Activated naive CD4-positive, alpha-beta T cell treated with anti-CD3 and anti-CD28 coated beads for 36 hours (primary cell): ENCODE results near the gene CHCHD5. TPM values are rescaled to one million over a fixed set of nuclear protein-coding genes. Genes with fewer than 3 reads are reported as not detected.
"Not testable (repeated sequence)": the region's sequence is repeated elsewhere in the genome, so short reads cannot be mapped to it uniquely, and the experiment has no call there.

Experiments used
- CTCF ChIA-PET: fragments of 350-600 bp; sonication (Branson Sonifier 250); formaldehyde crosslinking; loops from one replicate; lab custom pipeline; 2021; ENCODE audit warnings: antibody characterized with exemption; lab: Charles Lee
- DNase-seq: peaks from one replicate; pipeline ENCODE4 v3.0.0-alpha.2; 2020
- H3K27ac Mint-ChIP-seq: one replicate; pipeline ENCODE4 v1.8.0; 2021; ENCODE audit warnings: mild to moderate bottlenecking, mixed read lengths
- H3K27me3 Mint-ChIP-seq: one replicate; pipeline ENCODE4 v1.8.0; 2021; ENCODE audit warnings: low read depth, mixed read lengths
- H3K36me3 Mint-ChIP-seq: one replicate; pipeline ENCODE4 v1.8.0; 2021; ENCODE audit warnings: low read depth, mixed read lengths
- H3K4me1 Mint-ChIP-seq: one replicate; pipeline ENCODE4 v1.8.0; 2021; ENCODE audit warnings: low read depth, mixed read lengths
- H3K4me3 Mint-ChIP-seq: one replicate; pipeline ENCODE4 v1.8.0; 2021; ENCODE audit warnings: mild to moderate bottlenecking, moderate library complexity, mixed read lengths
- H3K9me3 Mint-ChIP-seq: one replicate; pipeline ENCODE4 v1.8.0; 2021; ENCODE audit warnings: mixed read lengths
- intact Hi-C: fragments of 100-400 bp; cut with micrococcal nuclease; formaldehyde crosslinking; loops from one replicate; pipeline ENCODE4 v1.15.1; 2023
- total RNA-seq, 2 experiments: library from RNA; stranded (reverse); gene quantifications; one replicate each; pipeline ENCODE4 v1.2.3, GENCODE V29; 2021

The CHCHD5 gene
- total RNA-seq, 2 experiments from 2014 or later, result 40.3 to 43.5 TPM

- Mint-ChIP-seq H3K27ac (no peak overlapping the region), H3K9me3 (no peaks in the 10 kb centered on the region), H3K4me1 (no peaks in the 10 kb centered on the region), H3K27me3 (no peaks in the 10 kb centered on the region), H3K36me3 (peaks cover 8% of the 10 kb centered on the region), H3K4me3 (no peak overlapping the region)
- no peak for DNase-seq
- CTCF ChIA-PET, result interaction anchor here (1.7 kb wide), 1 partner anchor 131 kb away, joined by 4 read pairs; no protein-coding TSS in a partner anchor
- intact Hi-C loops, result no loop called here
Observed at GRCh38 chr2:112593736-112594135, 9.3 kb downstream of the CHCHD5 start.

DNA sequence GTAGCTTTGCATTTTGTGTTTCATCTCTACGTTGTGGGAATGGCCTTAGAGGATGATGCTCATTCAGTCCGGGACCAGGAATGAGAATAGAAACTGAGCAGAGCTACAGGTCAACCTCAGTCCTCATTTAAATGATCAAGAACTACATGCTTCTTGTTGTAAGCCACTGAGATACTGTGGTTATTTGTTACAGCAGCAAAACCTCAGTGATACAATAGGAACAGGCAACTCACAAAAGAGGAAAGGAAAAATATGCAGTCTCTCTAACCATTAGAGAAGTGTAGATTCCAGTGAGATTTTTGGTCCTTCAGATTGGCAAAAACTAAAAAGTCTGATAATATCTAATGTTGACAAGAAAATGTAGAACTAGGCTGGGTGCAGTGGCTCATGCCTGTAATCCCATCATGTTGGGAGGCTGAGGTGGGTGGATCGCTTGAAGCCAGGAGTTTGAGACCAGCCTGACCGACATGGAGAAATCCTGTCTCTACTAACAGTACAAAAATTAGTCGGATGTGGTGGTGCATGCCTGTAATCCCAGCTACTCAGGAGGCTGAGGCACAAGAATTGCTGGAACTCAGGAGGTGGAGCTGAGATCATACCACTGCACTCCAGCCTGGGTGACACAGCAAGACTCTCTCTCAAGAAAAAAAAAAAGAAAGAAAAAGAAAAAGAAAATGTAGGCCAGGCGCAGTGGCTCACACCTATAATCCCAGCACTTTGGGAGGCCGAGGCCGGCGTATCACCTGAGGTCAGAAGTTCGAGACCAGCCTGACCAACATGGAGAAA is 13.3 kb downstream of the CHCHD5 start:
- Mint-ChIP-seq H3K27me3 (no peaks in the 10 kb centered on the region), H3K4me1 (peaks cover 4% of the 10 kb centered on the region), H3K27ac (no peak overlapping the region), H3K36me3 (peaks cover 5% of the 10 kb centered on the region), H3K4me3 (no peak overlapping the region), H3K9me3 (no peaks in the 10 kb centered on the region)
- CTCF ChIA-PET, result interaction anchor here (0.9 to 3.0 kb wide), 5 partner anchors 13 to 150 kb away, joined by 4 to 27 read pairs (median 6); partner anchors contain the start of gene CHCHD5
- intact Hi-C loops, result no loop called here
- DNase-seq, result no peak

DNA sequence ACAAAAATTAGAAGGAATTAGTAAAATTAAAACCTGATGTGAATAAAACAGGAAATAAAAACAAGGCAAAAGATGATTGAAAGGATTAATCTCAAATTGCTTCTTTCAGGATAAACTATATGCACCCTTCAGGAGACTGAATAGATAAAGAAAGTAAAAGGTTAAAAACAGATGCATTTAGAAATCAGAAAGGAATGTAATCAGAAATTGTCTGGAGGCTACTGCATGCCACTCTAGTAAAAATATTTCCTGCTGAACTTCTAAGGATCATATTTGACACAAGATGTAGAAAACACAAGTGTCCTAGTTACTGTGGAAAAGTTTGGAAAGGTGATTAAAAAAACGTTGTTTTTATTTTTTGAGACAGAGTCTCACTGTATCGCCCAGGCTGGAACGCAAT is 16.2 kb downstream of the CHCHD5 start:
- no peaks in the 10 kb centered on the region for H3K27me3 Mint-ChIP-seq
- CTCF ChIA-PET, result interaction anchor here (0.6 to 8.7 kb wide), 22 partner anchors 16 to 341 kb away, joined by 3 to 146 read pairs (median 6); partner anchors contain the start of gene CHCHD5
- H3K36me3 Mint-ChIP-seq, result no peaks in the 10 kb centered on the region
- no peak for DNase-seq
- peaks cover 4% of the 10 kb centered on the region for H3K4me1 Mint-ChIP-seq
- no peak overlapping the region for H3K4me3 Mint-ChIP-seq
- H3K27ac Mint-ChIP-seq, result no peak overlapping the region
- H3K9me3 Mint-ChIP-seq, result no peaks in the 10 kb centered on the region
- intact Hi-C loops, result loop anchor here (1.0 to 10.0 kb wide), 6 partner anchors 26 to 344 kb away; partner anchors contain the start of gene SLC20A1

GRCh38 chr2:112601754-112602153 is 17.3 kb downstream of the CHCHD5 start:
- Mint-ChIP-seq H3K27ac (no peak overlapping the region), H3K36me3 (no peaks in the 10 kb centered on the region), H3K4me3 (no peak overlapping the region), H3K4me1 (peaks cover 4% of the 10 kb centered on the region), H3K27me3 (no peaks in the 10 kb centered on the region), H3K9me3 (no peaks in the 10 kb centered on the region)
- intact Hi-C loops, result loop anchor here (10.0 kb wide), 1 partner anchor 343 kb away; no protein-coding TSS in a partner anchor
- CTCF ChIA-PET, result interaction anchor here (0.6 to 8.7 kb wide), 8 partner anchors 24 to 136 kb away, joined by 3 to 146 read pairs (median 5); no protein-coding TSS in a partner anchor
- no peak for DNase-seq

GRCh38 chr2:112602917-112603316 is 18.5 kb downstream of the CHCHD5 start:
- intact Hi-C loops, result loop anchor here (10.0 kb wide), 1 partner anchor 342 kb away; no protein-coding TSS in a partner anchor
- H3K36me3 Mint-ChIP-seq, result no peaks in the 10 kb centered on the region
- H3K9me3 Mint-ChIP-seq, result no peaks in the 10 kb centered on the region
- no peak overlapping the region for H3K27ac Mint-ChIP-seq
- DNase-seq, result no peak
- no peak overlapping the region for H3K4me3 Mint-ChIP-seq
- no peaks in the 10 kb centered on the region for H3K27me3 Mint-ChIP-seq
- H3K4me1 Mint-ChIP-seq, result peaks cover 4% of the 10 kb centered on the region
- CTCF ChIA-PET, result interaction anchor here (1.2 to 8.7 kb wide), 3 partner anchors 24 to 339 kb away, joined by 3 to 146 read pairs (median 3); no protein-coding TSS in a partner anchor

DNA sequence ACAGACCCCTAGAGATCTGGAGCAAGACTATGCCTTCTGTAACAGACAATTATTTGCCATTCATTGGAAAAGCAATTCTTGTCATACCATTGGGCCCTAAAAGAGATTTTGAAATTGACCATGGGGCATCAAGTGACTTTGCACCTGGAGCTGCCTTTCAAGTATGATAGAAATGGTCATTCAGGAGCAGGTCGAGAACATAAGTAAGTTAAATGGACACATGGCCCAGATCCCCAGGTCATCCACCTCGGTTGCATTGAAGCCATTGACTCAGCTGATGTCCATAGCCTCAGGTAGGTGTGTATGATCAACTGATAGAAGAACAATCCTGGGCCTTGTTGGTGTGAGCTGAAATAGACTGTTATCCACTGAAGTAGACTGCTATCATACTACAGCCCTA is 19.3 kb downstream of the CHCHD5 start:
- DNase-seq, result no peak
- Mint-ChIP-seq H3K4me1 (peaks cover 4% of the 10 kb centered on the region), H3K9me3 (no peaks in the 10 kb centered on the region), H3K27ac (no peak overlapping the region), H3K27me3 (no peaks in the 10 kb centered on the region), H3K36me3 (no peaks in the 10 kb centered on the region), H3K4me3 (no peak overlapping the region)
- CTCF ChIA-PET, result interaction anchor here (1.2 to 8.7 kb wide), 2 partner anchors 124 to 338 kb away, joined by 3 to 146 read pairs; no protein-coding TSS in a partner anchor
- intact Hi-C loops, result loop anchor here (10.0 kb wide), 1 partner anchor 341 kb away; no protein-coding TSS in a partner anchor

- no peaks in the 10 kb centered on the region for H3K9me3 Mint-ChIP-seq
- CTCF ChIA-PET, result interaction anchor here (0.8 to 8.7 kb wide), 4 partner anchors 21 to 144 kb away, joined by 3 to 146 read pairs (median 4); no protein-coding TSS in a partner anchor
- DNase-seq, result no peak
- intact Hi-C loops, result loop anchor here (10.0 kb wide), 1 partner anchor 340 kb away; no protein-coding TSS in a partner anchor
- H3K36me3 Mint-ChIP-seq, result no peaks in the 10 kb centered on the region
- H3K27me3 Mint-ChIP-seq, result no peaks in the 10 kb centered on the region
- H3K4me3 Mint-ChIP-seq, result no peak overlapping the region
- H3K4me1 Mint-ChIP-seq, result peaks cover 3% of the 10 kb centered on the region
- H3K27ac Mint-ChIP-seq, result no peak overlapping the region
Observed at GRCh38 chr2:112604952-112605351, 20.5 kb downstream of the CHCHD5 start.

GRCh38 chr2:112605926-112606325 is 21.5 kb downstream of the CHCHD5 start:
- intact Hi-C loops, result loop anchor here (10.0 kb wide), 1 partner anchor 339 kb away; no protein-coding TSS in a partner anchor
- CTCF ChIA-PET, result interaction anchor here (1.3 to 8.7 kb wide), 2 partner anchors 85 to 121 kb away, joined by 4 to 146 read pairs; no protein-coding TSS in a partner anchor
- no peak for DNase-seq

GRCh38 chr2:112606547-112606946 is 22.1 kb downstream of the CHCHD5 start:
- intact Hi-C loops, result loop anchor here (10.0 kb wide), 1 partner anchor 338 kb away; no protein-coding TSS in a partner anchor
- H3K36me3 Mint-ChIP-seq, result no peaks in the 10 kb centered on the region
- H3K4me3 Mint-ChIP-seq, result no peak overlapping the region
- no peaks in the 10 kb centered on the region for H3K9me3 Mint-ChIP-seq
- CTCF ChIA-PET, result interaction anchor here (1.3 to 8.7 kb wide), 2 partner anchors 84 to 121 kb away, joined by 4 to 146 read pairs; no protein-coding TSS in a partner anchor
- no peaks in the 10 kb centered on the region for H3K4me1 Mint-ChIP-seq
- H3K27me3 Mint-ChIP-seq, result no peaks in the 10 kb centered on the region
- no peak overlapping the region for H3K27ac Mint-ChIP-seq
- no peak for DNase-seq

More at GRCh38 chr2:112605926-112606325, 21.5 kb downstream of the CHCHD5 start:
- Mint-ChIP-seq H3K4me1 (no peaks in the 10 kb centered on the region), H3K27ac (no peak overlapping the region), H3K9me3 (no peaks in the 10 kb centered on the region), H3K27me3 (no peaks in the 10 kb centered on the region), H3K36me3 (no peaks in the 10 kb centered on the region), H3K4me3 (no peak overlapping the region)

- H3K27ac Mint-ChIP-seq, result no peak overlapping the region
- no peaks in the 10 kb centered on the region for H3K9me3 Mint-ChIP-seq
Observed at GRCh38 chr2:112607680-112608438, 23.4 kb downstream of the CHCHD5 start.

GRCh38 chr2:112609320-112609719 is 24.9 kb downstream of the CHCHD5 start:
- H3K27me3 Mint-ChIP-seq, H3K9me3 Mint-ChIP-seq, CTCF ChIA-PET, H3K4me3 Mint-ChIP-seq, DNase-seq, H3K4me1 Mint-ChIP-seq, H3K36me3 Mint-ChIP-seq, H3K27ac Mint-ChIP-seq: not testable (repeated sequence)
- intact Hi-C loops, result loop anchor here (10.0 kb wide), 1 partner anchor 335 kb away; no protein-coding TSS in a partner anchor

More at GRCh38 chr2:112607680-112608438, 23.4 kb downstream of the CHCHD5 start:
- CTCF ChIA-PET, result interaction anchor here (1.1 to 8.7 kb wide), 2 partner anchors 119 to 141 kb away, joined by 5 to 146 read pairs; no protein-coding TSS in a partner anchor
- Mint-ChIP-seq H3K36me3 (no peaks in the 10 kb centered on the region), H3K4me1 (no peaks in the 10 kb centered on the region), H3K4me3 (no peak overlapping the region), H3K27me3 (no peaks in the 10 kb centered on the region)
- intact Hi-C loops, result loop anchor here (10.0 kb wide), 1 partner anchor 337 kb away; no protein-coding TSS in a partner anchor
- no peak for DNase-seq
